Measurements from ENCODE around the gene LRRC8A. TPM values are rescaled to one million over a fixed set of nuclear protein-coding genes. Genes with fewer than 3 reads are reported as not detected.

The LRRC8A gene
- total and polyA plus RNA-seq, 2 of the 13 experiments (the other 11 are each of a cell fraction or from before 2014, with no cell fraction given), result 16.1 to 40.6 TPM

GRCh38 chr9:128916204-128916603, 34.3 kb downstream of the LRRC8A start (continued):
- peak; percentile 15; the same call in 1 of the 2 replicates for TF ChIP-seq ZFP91 (CRISPR knock-in tag; IDR thresholded peaks at IDR 0.05; ENCODE audit: borderline replicate concordance)
- TF ChIP-seq SUZ12 (IDR thresholded peaks at IDR 0.05; ENCODE audit: low read depth, low read length), result no peak
- TF ChIP-seq ZNF687 (CRISPR knock-in tag; IDR thresholded peaks at IDR 0.05), result peak; percentile 82
- peak; percentile 27; the same call in 1 of the 2 replicates for TF ChIP-seq ZNF225 (CRISPR knock-in tag; IDR thresholded peaks at IDR 0.05)

GRCh38 chr9:128916745-128917144, 34.8 kb downstream of the LRRC8A start:
- ATAC-seq (no peak), FAIRE-seq (no peak), DNase-seq (ENCODE audit: low spot score) (no peak)
- Histone ChIP-seq H3K36me3 (replicated peaks in 1 of 2; ENCODE audit: control insufficient read depth in 1 of 2, insufficient read depth in 2 of 2, low read length in 2 of 2) (peaks cover 7 to 16% of the 10 kb centered on the region in 2 experiments), H3K4me2 (ENCODE audit: low read depth, low read length) (peak overlapping the region; percentile 27; the same call in 1 of the 2 replicates), H3K27ac (ENCODE audit: extremely low read length, insufficient read depth, low read length) (peak overlapping the region; percentile 74), H3K27me3 (ENCODE audit: control insufficient read depth in 1 of 2, insufficient read depth in 2 of 2, low read length in 2 of 2) (no peaks in the 10 kb centered on the region), H3K9me3 (ENCODE audit: low read length) (no peaks in the 10 kb centered on the region), H3K4me3 (replicated peaks in 1 of 3; ENCODE audit: insufficient read depth in 1 of 3, low read depth in 2 of 3, low read length in 3 of 3) (peak overlapping the region in 1 of 3 experiments; percentile 33; a peak in 2 of 6 replicates), H3K79me2 (ENCODE audit: insufficient read depth, low read length) (peaks cover 11% of the 10 kb centered on the region), H2AFZ (ENCODE audit: low read length) (no peak overlapping the region), H3K4me1 (ENCODE audit: insufficient read depth, low read length) (peaks cover 97% of the 10 kb centered on the region), H3K9ac (ENCODE audit: insufficient read depth, low read depth, low read length) (peak overlapping the region; percentile 14; the same call in 1 of the 2 replicates), H4K20me1 (ENCODE audit: insufficient read depth, low read length) (no peaks in the 10 kb centered on the region)
- in situ Hi-C loops (cut with HindIII; ENCODE audit: extremely low pct_ligation_motif_present, low pct_unique_long_range_greater_than_20kb) (no loop called here), intact Hi-C loops (cut with micrococcal nuclease; ENCODE audit: unreplicated experiment) (no loop called here)
- ChIA-PET CTCF (ENCODE audit: low intra/inter-chr PET ratio, low total read pairs) (no interaction called here), POLR2A (interaction anchor here (0.7 to 1.1 kb wide), 5 partner anchors 31 to 54 kb away, joined by 3 to 4 read pairs (median 3); no protein-coding TSS in a partner anchor)
- peak; percentile 0 for TF ChIP-seq ZFP91 (CRISPR knock-in tag; IDR thresholded peaks at IDR 0.05; ENCODE audit: borderline replicate concordance)
- TF ChIP-seq ZBTB14 (CRISPR knock-in tag; IDR thresholded peaks at IDR 0.05), result no peak
- peak; percentile 99 for TF ChIP-seq ZNF331 (CRISPR knock-in tag; IDR thresholded peaks at IDR 0.05)
- TF ChIP-seq NAIF1 (CRISPR knock-in tag; IDR thresholded peaks at IDR 0.05; ENCODE audit: borderline replicate concordance), result peak; percentile 30; the same call in 1 of the 2 replicates
- TF ChIP-seq ZNF501 (CRISPR knock-in tag; IDR thresholded peaks at IDR 0.05), result peak; percentile 13; the same call in 1 of the 2 replicates
- TF ChIP-seq KDM2A (CRISPR knock-in tag; IDR thresholded peaks at IDR 0.05; ENCODE audit: borderline replicate concordance, low read depth), result 0 out of 2 replicates have a peak, but pooled peaks have one; percentile 13
- 80% methylated on average over 11 of the region's 11 CpGs for WGBS (ENCODE audit: low lambda C conversion rate)
- BruUV-seq (replicated peaks), result no TSS peak
